HG03575 (cell line): ENCODE data around the gene MSANTD3.
A peak's percentile ranks its signal among the peaks of the same experiment; 100 is the strongest.
"Not testable (repeated sequence)": the region's sequence is repeated elsewhere in the genome, so short reads cannot be mapped to it uniquely, and the experiment has no call there.

ENCODE experiments used
- ATAC-seq: cut with Tn5 transposase; IDR thresholded peaks from one replicate; pipeline ENCODE4 v1.9.1; 2021; ENCODE audit not compliant: unreplicated experiment, insufficient number of reproducible peaks, low FRiP score; ENCODE audit errors: extremely low read depth

The MSANTD3 gene

GRCh38 chr9:100426530-100427365, at the start of gene MSANTD3:
Gene MSANTD3 (plus strand): TSS chr9:100427143. CDS start chr9:100441939, 14,796 bp downstream.
- ATAC-seq, result no peak

GRCh38 chr9:100379862-100380261, 47.1 kb upstream of the MSANTD3 start:
- no peak for ATAC-seq

- not testable (repeated sequence) for ATAC-seq
These were observed 34.0 kb upstream of the MSANTD3 start for GRCh38 chr9:100392989-100393388.

GRCh38 chr9:100394032-100394695, 32.8 kb upstream of the MSANTD3 start:
- no peak for ATAC-seq

- ATAC-seq, result no peak
These were observed 32.1 kb upstream of the MSANTD3 start for GRCh38 chr9:100394816-100395215.

- ATAC-seq, result no peak
These were observed 30.2 kb upstream of the MSANTD3 start for GRCh38 chr9:100396769-100397168.

- ATAC-seq, result no peak
These were observed 29.2 kb upstream of the MSANTD3 start for GRCh38 chr9:100397529-100398266.

GRCh38 chr9:100401042-100401441, 25.9 kb upstream of the MSANTD3 start:
- ATAC-seq, result no peak

GRCh38 chr9:100406962-100407361, 20.0 kb upstream of the MSANTD3 start:
- no peak for ATAC-seq

GRCh38 chr9:100408546-100409175, 18.3 kb upstream of the MSANTD3 start:
- no peak for ATAC-seq

GRCh38 chr9:100409176-100409556, 17.8 kb upstream of the MSANTD3 start:
- ATAC-seq, result no peak

GRCh38 chr9:100411472-100412283, 15.3 kb upstream of the MSANTD3 start:
- peak; percentile 96 for ATAC-seq

GRCh38 chr9:100413839-100414420, 13.0 kb upstream of the MSANTD3 start:
- ATAC-seq, result no peak

GRCh38 chr9:100417815-100418214, 9.1 kb upstream of the MSANTD3 start:
- no peak for ATAC-seq

- no peak for ATAC-seq
These were observed 7.8 kb upstream of the MSANTD3 start for GRCh38 chr9:100419166-100419565.

- not testable (repeated sequence) for ATAC-seq
These were observed 5.8 kb upstream of the MSANTD3 start for GRCh38 chr9:100421116-100421515.

- ATAC-seq, result no peak
These were observed 1.2 kb upstream of the MSANTD3 start for GRCh38 chr9:100425758-100426157.

GRCh38 chr9:100426189-100426529, 784 bp upstream of the MSANTD3 start:
- ATAC-seq, result no peak
